ENCODE results near the gene RNF148. TPM values are rescaled to one million over a fixed set of nuclear protein-coding genes. Genes with fewer than 3 reads are reported as not detected.

RNF148 gene
- total and polyA plus RNA-seq, 7 donors: 0.09 to 1.4 (median 0.79) TPM; not detected in 3

DNA sequence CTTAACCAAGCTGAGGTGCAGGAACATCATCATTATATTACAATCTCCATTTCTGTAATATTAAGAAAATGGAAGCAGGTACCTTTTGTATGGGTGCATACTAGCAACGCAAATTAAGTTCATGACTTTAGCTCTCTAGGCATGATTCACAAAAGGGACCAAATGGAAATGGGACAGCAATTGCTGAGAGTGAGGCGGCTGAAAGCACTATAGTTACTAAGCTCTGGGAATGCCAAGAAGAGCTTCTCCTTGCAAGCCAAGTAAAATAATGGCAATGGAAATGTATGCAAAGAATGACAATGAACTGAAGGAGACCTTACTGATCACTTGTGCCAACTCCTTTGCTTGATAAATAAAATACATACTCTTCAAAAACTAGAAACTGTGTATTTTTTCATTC lies 36.2 kb upstream of the RNF148 start:
- 73 to 93% methylated on average over 2 of the region's 2 CpGs for WGBS, 2 donors
- Histone ChIP-seq H3K36me3 (no peaks in the 10 kb centered on the region), H3K4me1 (no peaks in the 10 kb centered on the region), H3K4me3 (no peak overlapping the region), H3K27me3 (no peaks in the 10 kb centered on the region), H3K27ac (no peak overlapping the region), H3K9me3 (no peaks in the 10 kb centered on the region)
- TF ChIP-seq, protein P1, sequence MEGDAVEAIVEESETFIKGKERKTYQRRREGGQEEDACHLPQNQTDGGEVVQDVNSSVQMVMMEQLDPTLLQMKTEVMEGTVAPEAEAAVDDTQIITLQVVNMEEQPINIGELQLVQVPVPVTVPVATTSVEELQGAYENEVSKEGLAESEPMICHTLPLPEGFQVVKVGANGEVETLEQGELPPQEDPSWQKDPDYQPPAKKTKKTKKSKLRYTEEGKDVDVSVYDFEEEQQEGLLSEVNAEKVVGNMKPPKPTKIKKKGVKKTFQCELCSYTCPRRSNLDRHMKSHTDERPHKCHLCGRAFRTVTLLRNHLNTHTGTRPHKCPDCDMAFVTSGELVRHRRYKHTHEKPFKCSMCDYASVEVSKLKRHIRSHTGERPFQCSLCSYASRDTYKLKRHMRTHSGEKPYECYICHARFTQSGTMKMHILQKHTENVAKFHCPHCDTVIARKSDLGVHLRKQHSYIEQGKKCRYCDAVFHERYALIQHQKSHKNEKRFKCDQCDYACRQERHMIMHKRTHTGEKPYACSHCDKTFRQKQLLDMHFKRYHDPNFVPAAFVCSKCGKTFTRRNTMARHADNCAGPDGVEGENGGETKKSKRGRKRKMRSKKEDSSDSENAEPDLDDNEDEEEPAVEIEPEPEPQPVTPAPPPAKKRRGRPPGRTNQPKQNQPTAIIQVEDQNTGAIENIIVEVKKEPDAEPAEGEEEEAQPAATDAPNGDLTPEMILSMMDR (IDR thresholded peaks at IDR 0.05): no peak
- TF ChIP-seq EP300 (IDR thresholded peaks at IDR 0.05) (no peak), POLR2AphosphoS5 (IDR thresholded peaks at IDR 0.05) (no peak), POLR2A (IDR thresholded peaks at IDR 0.05) (no peak)
- intact Hi-C loops (cut with DNase I): no loop called here
- DNase-seq: no peak

DNA sequence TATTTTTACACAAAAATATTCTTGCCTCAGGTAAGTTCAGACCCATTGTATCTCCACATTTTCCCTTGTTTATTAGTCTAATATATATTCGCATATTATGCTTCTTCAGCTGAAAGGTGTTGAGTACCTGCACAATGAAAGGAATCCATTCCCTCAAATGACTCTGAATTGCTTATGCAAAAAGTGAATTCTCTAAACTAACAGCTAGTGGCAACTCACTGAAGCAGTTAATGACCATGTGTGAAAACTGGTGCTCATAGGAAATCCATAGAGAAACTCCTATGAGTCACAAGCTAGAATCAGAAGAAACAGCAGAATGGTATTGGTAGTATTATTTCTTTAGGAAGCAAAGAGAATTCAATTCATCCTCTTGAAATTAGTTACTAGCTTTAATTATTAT lies 33.5 kb upstream of the RNF148 start:
- H3K4me1 ChIP-seq: no peaks in the 10 kb centered on the region
- H3K36me3 ChIP-seq: no peaks in the 10 kb centered on the region
- TF ChIP-seq EP300 (IDR thresholded peaks at IDR 0.05) (no peak), POLR2A (IDR thresholded peaks at IDR 0.05) (no peak), POLR2AphosphoS5 (IDR thresholded peaks at IDR 0.05) (no peak)
- TF ChIP-seq, protein P1 (IDR thresholded peaks at IDR 0.05): no peak
- H3K4me3 ChIP-seq: no peak overlapping the region
- no peaks in the 10 kb centered on the region for H3K27me3 ChIP-seq
- DNase-seq: no peak
- H3K9me3 ChIP-seq: no peaks in the 10 kb centered on the region
- WGBS, 2 donors: 90 to 96% methylated on average over 1 of the region's 1 CpG
- no peak overlapping the region for H3K27ac ChIP-seq
- intact Hi-C loops (cut with DNase I): no loop called here

DNA sequence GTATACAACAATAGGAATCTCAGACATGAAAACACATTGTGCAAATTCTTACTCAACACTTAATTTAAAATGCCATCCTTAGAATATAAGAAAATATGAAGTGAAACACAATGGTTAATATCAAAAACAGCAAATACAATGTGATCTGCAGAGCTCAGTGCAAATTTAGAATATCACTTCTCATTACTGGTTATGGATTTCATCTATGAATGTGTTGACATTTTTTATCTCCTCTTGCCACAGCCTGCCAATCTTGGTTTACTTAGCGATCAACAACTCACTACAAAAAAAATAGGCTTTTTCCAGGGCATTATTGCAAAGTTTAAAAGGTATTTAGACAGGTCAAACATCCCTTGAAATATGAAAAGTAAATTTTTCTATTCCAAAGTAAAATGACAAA lies 25.0 kb upstream of the RNF148 start:
- TF ChIP-seq, protein P1 (IDR thresholded peaks at IDR 0.05): no peak
- TF ChIP-seq POLR2AphosphoS5 (IDR thresholded peaks at IDR 0.05) (no peak), POLR2A (IDR thresholded peaks at IDR 0.05) (no peak), EP300 (IDR thresholded peaks at IDR 0.05) (no peak)
- H3K36me3 ChIP-seq: no peaks in the 10 kb centered on the region
- no peaks in the 10 kb centered on the region for H3K4me1 ChIP-seq
- no peaks in the 10 kb centered on the region for H3K27me3 ChIP-seq
- no peaks in the 10 kb centered on the region for H3K9me3 ChIP-seq
- 79 to 85% methylated on average over 1 of the region's 1 CpG for WGBS, 2 donors
- H3K4me3 ChIP-seq: no peak overlapping the region
- intact Hi-C loops (cut with DNase I): no loop called here
- H3K27ac ChIP-seq: no peak overlapping the region
- no peak for DNase-seq

DNA sequence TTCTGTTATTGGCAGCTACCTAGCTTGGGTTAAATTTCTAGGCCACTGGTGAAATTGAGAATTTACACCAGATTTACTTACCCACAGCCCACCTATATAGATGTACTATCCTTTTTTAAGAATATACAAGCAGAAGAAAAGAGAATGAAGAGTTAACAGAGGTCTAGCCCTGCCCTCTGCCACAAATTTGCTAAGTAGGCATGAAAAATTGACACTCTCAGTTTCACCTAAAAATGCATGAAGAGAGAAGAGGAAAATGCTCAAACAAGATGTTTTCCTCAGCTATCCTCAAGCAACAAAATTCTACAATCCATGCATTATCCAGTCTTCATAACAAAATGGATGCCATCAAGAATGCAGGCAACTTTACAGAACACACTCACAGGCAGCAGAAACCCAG lies 24.6 kb upstream of the RNF148 start:
- TF ChIP-seq, protein P1 (IDR thresholded peaks at IDR 0.05): no peak
- TF ChIP-seq EP300 (IDR thresholded peaks at IDR 0.05) (no peak), POLR2AphosphoS5 (IDR thresholded peaks at IDR 0.05) (no peak), POLR2A (IDR thresholded peaks at IDR 0.05) (no peak)
- intact Hi-C loops (cut with DNase I): no loop called here
- no peaks in the 10 kb centered on the region for H3K36me3 ChIP-seq
- H3K4me3 ChIP-seq: no peak overlapping the region
- no peak for DNase-seq
- no peaks in the 10 kb centered on the region for H3K4me1 ChIP-seq
- H3K27me3 ChIP-seq: no peaks in the 10 kb centered on the region
- no peaks in the 10 kb centered on the region for H3K9me3 ChIP-seq
- no peak overlapping the region for H3K27ac ChIP-seq

DNA sequence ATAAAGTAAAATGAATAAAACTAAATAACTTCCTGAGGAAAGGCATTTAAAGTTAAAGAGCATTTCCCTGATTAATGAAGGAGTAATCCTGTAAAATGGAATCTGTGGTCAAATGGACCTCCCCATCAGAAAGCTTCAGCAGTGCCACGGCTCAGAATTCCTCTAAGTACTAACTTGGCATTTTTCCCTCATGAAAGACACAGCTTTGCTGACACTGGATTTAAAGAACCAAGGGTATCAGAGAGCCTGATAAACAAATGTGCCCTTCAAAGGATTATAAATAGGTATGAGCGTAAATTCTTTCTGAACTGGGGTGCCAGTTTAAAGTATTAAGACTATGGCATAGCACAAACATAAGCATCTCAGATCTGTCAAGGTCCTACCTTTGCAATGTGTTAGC lies 24.2 kb upstream of the RNF148 start:
- no peaks in the 10 kb centered on the region for H3K36me3 ChIP-seq
- 78 to 86% methylated on average over 2 of the region's 2 CpGs for WGBS, 2 donors
- no peaks in the 10 kb centered on the region for H3K9me3 ChIP-seq
- TF ChIP-seq, protein P1 (IDR thresholded peaks at IDR 0.05): no peak
- TF ChIP-seq POLR2A (IDR thresholded peaks at IDR 0.05) (no peak), POLR2AphosphoS5 (IDR thresholded peaks at IDR 0.05) (no peak), EP300 (IDR thresholded peaks at IDR 0.05) (no peak)
- intact Hi-C loops (cut with DNase I): no loop called here
- DNase-seq: no peak
- no peak overlapping the region for H3K4me3 ChIP-seq
- H3K27ac ChIP-seq: no peak overlapping the region
- no peaks in the 10 kb centered on the region for H3K27me3 ChIP-seq
- no peaks in the 10 kb centered on the region for H3K4me1 ChIP-seq

Data from sigmoid colon (tissue), 7 donors.